A549 (cell line): ENCODE measurements around the gene MAP3K20.

Experiments used
- ESRRA ChIP-seq: fragments of 150-350 bp; IDR thresholded peaks from 2 replicates; pipeline ENCODE4 v1.6.1; 2014; ENCODE audit warnings: mild to moderate bottlenecking, low read length, borderline replicate concordance
- FOSL2 ChIP-seq, 2 experiments: fragments of 450-650 bp in 1 of 2; fragments of >200 bp in 1 of 2; sonication (Bioruptor Twin) in 1 of 2; formaldehyde crosslinking; IDR thresholded peaks; 2 replicates each; pipeline versions ENCODE4 v1.5.0 to v1.6.1; 2016 to 2020; ENCODE audit warnings: mild to moderate bottlenecking in 1 of 2, moderate library complexity in 1 of 2
- JUNB ChIP-seq: fragments of >200 bp; sonication (Bioruptor Twin); formaldehyde crosslinking; IDR thresholded peaks from 2 replicates; pipeline ENCODE4 v1.6.1; 2016
- POLR2A ChIP-seq: IDR thresholded peaks from 2 replicates; pipeline ENCODE4 v1.6.1; 2012; ENCODE audit warnings: mild to moderate bottlenecking, low read length
- RFX5 ChIP-seq: fragments of 450-650 bp; IDR thresholded peaks from 2 replicates; pipeline ENCODE4 v1.7.1; 2014; ENCODE audit warnings: antibody characterized with exemption, mild to moderate bottlenecking, moderate library complexity
- TF ChIP-seq, protein P1 (sequence below): fragments of >200 bp; sonication (Bioruptor Twin); formaldehyde crosslinking; IDR thresholded peaks from 3 replicates; pipeline ENCODE4 v1.5.1; 2016
- TF ChIP-seq, protein P2 (sequence below): fragments of 200-600 bp; sonication (generic); IDR thresholded peaks from 2 replicates; pipeline ENCODE4 v1.6.1; 2016; ENCODE audit warnings: antibody characterized with exemption, mild to moderate bottlenecking, moderate library complexity
- TF ChIP-seq, protein P3 (sequence below): fragments of 450-650 bp; IDR thresholded peaks from 2 replicates; pipeline ENCODE4 v1.6.1; 2014; ENCODE audit warnings: antibody characterized with exemption
- TF ChIP-seq, protein P4 (sequence below): IDR thresholded peaks from 2 replicates; pipeline ENCODE4 v1.6.1; 2012
- TF ChIP-seq, protein P5 (sequence below): IDR thresholded peaks from 2 replicates; pipeline ENCODE4 v1.6.1; 2012; ENCODE audit warnings: low read depth, borderline replicate concordance

DNA sequence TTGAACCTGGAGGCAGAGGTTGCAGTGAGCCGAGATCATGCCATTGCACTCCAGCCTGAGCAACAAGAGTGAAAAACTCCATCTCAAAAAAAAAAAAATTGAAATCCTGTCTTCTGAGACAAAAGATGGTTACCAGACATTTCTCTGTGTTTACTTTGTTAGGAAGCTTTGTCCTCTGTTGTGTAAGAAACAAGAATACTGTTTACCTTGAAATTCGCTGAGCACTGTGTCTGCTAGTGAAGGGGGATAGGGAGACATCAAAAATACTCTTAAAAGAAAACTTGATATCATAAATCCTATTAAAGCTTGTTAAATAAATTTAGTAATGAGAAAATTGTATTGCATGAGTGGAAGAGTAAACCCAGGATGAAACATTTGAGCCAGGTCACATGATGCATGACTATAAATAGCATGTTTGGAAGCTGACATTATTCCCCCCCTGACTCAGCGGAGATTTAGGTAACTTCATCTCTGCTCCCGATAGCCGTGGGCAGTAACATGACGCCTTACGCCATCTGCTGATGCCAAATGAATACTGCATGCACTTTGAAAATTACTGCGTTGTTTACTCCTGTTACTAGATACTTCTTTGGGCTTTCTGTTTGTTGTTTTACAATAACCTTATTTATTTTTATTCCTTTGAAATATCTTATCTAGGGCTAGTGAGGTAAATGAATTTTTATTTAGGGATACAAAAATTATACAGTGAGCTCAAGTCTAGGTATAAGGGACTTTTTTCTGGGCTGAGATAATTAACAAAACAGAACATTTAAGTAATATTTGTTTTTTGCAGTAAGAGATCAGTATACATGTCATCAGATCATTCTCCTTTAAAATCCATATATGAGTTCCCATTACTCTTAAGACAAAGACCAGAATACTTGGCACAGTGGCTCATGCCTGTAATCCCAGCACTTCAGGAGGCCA lies 134.9 kb downstream of the MAP3K20 start:
- TF ChIP-seq, protein P1, sequence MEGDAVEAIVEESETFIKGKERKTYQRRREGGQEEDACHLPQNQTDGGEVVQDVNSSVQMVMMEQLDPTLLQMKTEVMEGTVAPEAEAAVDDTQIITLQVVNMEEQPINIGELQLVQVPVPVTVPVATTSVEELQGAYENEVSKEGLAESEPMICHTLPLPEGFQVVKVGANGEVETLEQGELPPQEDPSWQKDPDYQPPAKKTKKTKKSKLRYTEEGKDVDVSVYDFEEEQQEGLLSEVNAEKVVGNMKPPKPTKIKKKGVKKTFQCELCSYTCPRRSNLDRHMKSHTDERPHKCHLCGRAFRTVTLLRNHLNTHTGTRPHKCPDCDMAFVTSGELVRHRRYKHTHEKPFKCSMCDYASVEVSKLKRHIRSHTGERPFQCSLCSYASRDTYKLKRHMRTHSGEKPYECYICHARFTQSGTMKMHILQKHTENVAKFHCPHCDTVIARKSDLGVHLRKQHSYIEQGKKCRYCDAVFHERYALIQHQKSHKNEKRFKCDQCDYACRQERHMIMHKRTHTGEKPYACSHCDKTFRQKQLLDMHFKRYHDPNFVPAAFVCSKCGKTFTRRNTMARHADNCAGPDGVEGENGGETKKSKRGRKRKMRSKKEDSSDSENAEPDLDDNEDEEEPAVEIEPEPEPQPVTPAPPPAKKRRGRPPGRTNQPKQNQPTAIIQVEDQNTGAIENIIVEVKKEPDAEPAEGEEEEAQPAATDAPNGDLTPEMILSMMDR: peak; percentile 96
- TF ChIP-seq POLR2A (no peak), ESRRA (no peak), RFX5 (no peak), JUNB (peak; percentile 56; the same call in 1 of the 2 replicates), FOSL2 (IDR thresholded peaks at IDR 0.05) (no peak), FOSL2 (CRISPR knock-in tag; IDR thresholded peaks at IDR 0.05) (peak; percentile 82)
- TF ChIP-seq, protein P2, sequence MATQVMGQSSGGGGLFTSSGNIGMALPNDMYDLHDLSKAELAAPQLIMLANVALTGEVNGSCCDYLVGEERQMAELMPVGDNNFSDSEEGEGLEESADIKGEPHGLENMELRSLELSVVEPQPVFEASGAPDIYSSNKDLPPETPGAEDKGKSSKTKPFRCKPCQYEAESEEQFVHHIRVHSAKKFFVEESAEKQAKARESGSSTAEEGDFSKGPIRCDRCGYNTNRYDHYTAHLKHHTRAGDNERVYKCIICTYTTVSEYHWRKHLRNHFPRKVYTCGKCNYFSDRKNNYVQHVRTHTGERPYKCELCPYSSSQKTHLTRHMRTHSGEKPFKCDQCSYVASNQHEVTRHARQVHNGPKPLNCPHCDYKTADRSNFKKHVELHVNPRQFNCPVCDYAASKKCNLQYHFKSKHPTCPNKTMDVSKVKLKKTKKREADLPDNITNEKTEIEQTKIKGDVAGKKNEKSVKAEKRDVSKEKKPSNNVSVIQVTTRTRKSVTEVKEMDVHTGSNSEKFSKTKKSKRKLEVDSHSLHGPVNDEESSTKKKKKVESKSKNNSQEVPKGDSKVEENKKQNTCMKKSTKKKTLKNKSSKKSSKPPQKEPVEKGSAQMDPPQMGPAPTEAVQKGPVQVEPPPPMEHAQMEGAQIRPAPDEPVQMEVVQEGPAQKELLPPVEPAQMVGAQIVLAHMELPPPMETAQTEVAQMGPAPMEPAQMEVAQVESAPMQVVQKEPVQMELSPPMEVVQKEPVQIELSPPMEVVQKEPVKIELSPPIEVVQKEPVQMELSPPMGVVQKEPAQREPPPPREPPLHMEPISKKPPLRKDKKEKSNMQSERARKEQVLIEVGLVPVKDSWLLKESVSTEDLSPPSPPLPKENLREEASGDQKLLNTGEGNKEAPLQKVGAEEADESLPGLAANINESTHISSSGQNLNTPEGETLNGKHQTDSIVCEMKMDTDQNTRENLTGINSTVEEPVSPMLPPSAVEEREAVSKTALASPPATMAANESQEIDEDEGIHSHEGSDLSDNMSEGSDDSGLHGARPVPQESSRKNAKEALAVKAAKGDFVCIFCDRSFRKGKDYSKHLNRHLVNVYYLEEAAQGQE: no peak
- TF ChIP-seq, protein P3, sequence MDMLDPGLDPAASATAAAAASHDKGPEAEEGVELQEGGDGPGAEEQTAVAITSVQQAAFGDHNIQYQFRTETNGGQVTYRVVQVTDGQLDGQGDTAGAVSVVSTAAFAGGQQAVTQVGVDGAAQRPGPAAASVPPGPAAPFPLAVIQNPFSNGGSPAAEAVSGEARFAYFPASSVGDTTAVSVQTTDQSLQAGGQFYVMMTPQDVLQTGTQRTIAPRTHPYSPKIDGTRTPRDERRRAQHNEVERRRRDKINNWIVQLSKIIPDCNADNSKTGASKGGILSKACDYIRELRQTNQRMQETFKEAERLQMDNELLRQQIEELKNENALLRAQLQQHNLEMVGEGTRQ: peak; percentile 93
- TF ChIP-seq, protein P4, sequence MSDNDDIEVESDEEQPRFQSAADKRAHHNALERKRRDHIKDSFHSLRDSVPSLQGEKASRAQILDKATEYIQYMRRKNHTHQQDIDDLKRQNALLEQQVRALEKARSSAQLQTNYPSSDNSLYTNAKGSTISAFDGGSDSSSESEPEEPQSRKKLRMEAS: peak; percentile 46; the same call in 1 of the 2 replicates
- TF ChIP-seq, protein P5, sequence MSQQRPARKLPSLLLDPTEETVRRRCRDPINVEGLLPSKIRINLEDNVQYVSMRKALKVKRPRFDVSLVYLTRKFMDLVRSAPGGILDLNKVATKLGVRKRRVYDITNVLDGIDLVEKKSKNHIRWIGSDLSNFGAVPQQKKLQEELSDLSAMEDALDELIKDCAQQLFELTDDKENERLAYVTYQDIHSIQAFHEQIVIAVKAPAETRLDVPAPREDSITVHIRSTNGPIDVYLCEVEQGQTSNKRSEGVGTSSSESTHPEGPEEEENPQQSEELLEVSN: no peak
